SK-N-SH (cell line): ENCODE measurements around the gene TMEM14A. TPM values are rescaled to one million over a fixed set of nuclear protein-coding genes. Genes with fewer than 3 reads are reported as not detected.

Experiments used
- CTCF ChIA-PET: fragments of 300-600, 350-600 bp; formaldehyde crosslinking; extraction: SDS; loops from one replicate; lab custom pipeline; 2021; lab: Yijun Ruan, JAX
- POLR2A ChIA-PET: fragments of 350-600 bp; sonication (Branson Sonifier 250); formaldehyde crosslinking; extraction: SDS; loops from one replicate; lab custom pipeline; 2020; ENCODE audit warnings: antibody characterized with exemption, inconsistent platforms; lab: Yijun Ruan, JAX
- DNase-seq: peaks from one replicate; pipeline ENCODE4 v3.0.0; 2012
- H2AFZ ChIP-seq: fragments of 200-600 bp; sonication (generic); 2 replicates; pipeline ENCODE4 v1.8.1; 2016; ENCODE audit warnings: antibody characterized with exemption, mild to moderate bottlenecking, low read depth
- H3F3A ChIP-seq: fragments of 200-600 bp; sonication (generic); replicated peaks from 2 replicates; pipeline ENCODE3; 2016; ENCODE audit warnings: antibody characterized with exemption, mild to moderate bottlenecking; ENCODE audit not compliant: insufficient read depth
- H3K27ac ChIP-seq, 2 experiments: fragments of 200-500 bp in 1 of 2; fragments of 200-600 bp in 1 of 2; sonication (Bioruptor generic) in 1 of 2; sonication (generic), shearing (Covaris generic) in 1 of 2; 2 replicates each; pipeline versions ENCODE4 v1.5.1 to v1.6.1; 2014 to 2016; ENCODE audit warnings: low read depth in 2 of 2, inconsistent platforms in 1 of 2, low read length in 1 of 2, mild to moderate bottlenecking in 1 of 2, mixed read lengths in 1 of 2
- H3K27me3 ChIP-seq: fragments of 200-600 bp; sonication (generic), shearing (Covaris generic); 2 replicates; pipeline ENCODE4 v1.6.1; 2016; ENCODE audit warnings: mixed run types; ENCODE audit not compliant: insufficient read depth
- H3K36me3 ChIP-seq, 2 experiments: fragments of 200-500 bp in 1 of 2; fragments of 200-600 bp in 1 of 2; sonication (Bioruptor generic) in 1 of 2; sonication (generic) in 1 of 2; replicated peaks in 1 of 2; 2 replicates each; pipeline versions ENCODE3 to v1.5.1; 2014 to 2016; ENCODE audit warnings: low read length in 1 of 2, mild to moderate bottlenecking in 1 of 2; ENCODE audit not compliant: insufficient read depth in 2 of 2, control insufficient read depth in 1 of 2
- H3K4me1 ChIP-seq, 2 experiments: fragments of 200-500 bp in 1 of 2; fragments of 200-600 bp in 1 of 2; sonication (Bioruptor generic) in 1 of 2; sonication (generic), shearing (Covaris generic) in 1 of 2; 2 replicates each; pipeline versions ENCODE4 v1.5.1 to v1.6.1; 2014 to 2016; ENCODE audit warnings: low read depth in 1 of 2, low read length in 1 of 2, mixed run types in 1 of 2; ENCODE audit not compliant: insufficient read depth in 2 of 2, control insufficient read depth in 1 of 2
- H3K4me2 ChIP-seq: fragments of 200-600 bp; sonication (generic), shearing (Covaris generic); 2 replicates; pipeline ENCODE4 v1.6.1; 2017; ENCODE audit warnings: mixed run types
- H3K4me3 ChIP-seq, 2 experiments: fragments of 200-500 bp in 1 of 2; fragments of 200-600 bp in 1 of 2; sonication (Bioruptor generic) in 1 of 2; sonication (generic), shearing (Covaris generic) in 1 of 2; 2 replicates each; pipeline versions ENCODE4 v1.5.1 to v1.8.1; 2014 to 2016; ENCODE audit warnings: low read depth in 2 of 2, inconsistent platforms in 1 of 2, low read length in 1 of 2, mild to moderate bottlenecking in 1 of 2, mixed read lengths in 1 of 2, moderate library complexity in 1 of 2
- H3K79me2 ChIP-seq: fragments of 200-600 bp; sonication (generic); 2 replicates; pipeline ENCODE4 v1.8.1; 2017; ENCODE audit warnings: mild to moderate bottlenecking; ENCODE audit not compliant: insufficient read depth
- H3K9ac ChIP-seq: fragments of 200-600 bp; sonication (generic); 2 replicates; pipeline ENCODE4 v1.6.1; 2017; ENCODE audit warnings: mixed run types
- H3K9me2 ChIP-seq: fragments of 200-600 bp; sonication (generic); 2 replicates; pipeline ENCODE4 v1.6.1; 2017; ENCODE audit warnings: mixed run types
- H3K9me3 ChIP-seq: fragments of 200-600 bp; sonication (generic); 2 replicates; pipeline ENCODE4 v1.6.1; 2017; ENCODE audit warnings: mixed run types, mild to moderate bottlenecking, moderate library complexity
- H4K20me1 ChIP-seq: fragments of 200-600 bp; sonication (generic); 2 replicates; pipeline ENCODE4 v1.6.1; 2017; ENCODE audit warnings: mild to moderate bottlenecking, mixed run types; ENCODE audit not compliant: insufficient read depth
- CHD2 ChIP-seq: fragments of 150-350 bp; IDR thresholded peaks from 2 replicates; pipeline ENCODE4 v1.6.1; 2018; ENCODE audit warnings: low read length; ENCODE audit not compliant: partially characterized antibody
- ELF1 ChIP-seq: IDR thresholded peaks from 2 replicates; pipeline ENCODE4 v1.4.0; 2012
- EP300 ChIP-seq, 2 experiments: IDR thresholded peaks; 2 replicates each; pipeline versions ENCODE4 v1.4.0 to v1.6.1; 2012; ENCODE audit warnings: borderline replicate concordance in 1 of 2, low read depth in 1 of 2, low read length in 1 of 2
- FOXJ3 ChIP-seq: sonication (generic); formaldehyde crosslinking; IDR thresholded peaks from 2 replicates; pipeline ENCODE4 v1.5.1; 2020; ENCODE audit warnings: mild to moderate bottlenecking, missing genetic modification reagents
- JUND ChIP-seq: IDR thresholded peaks from 2 replicates; pipeline ENCODE4 v1.4.0; 2012
- MXI1 ChIP-seq: IDR thresholded peaks from 2 replicates; pipeline ENCODE4 v1.6.1; 2012; ENCODE audit warnings: mild to moderate bottlenecking, low read depth, low read length, improper control_type of control experiment
- NFIC ChIP-seq: IDR thresholded peaks from 2 replicates; pipeline ENCODE4 v1.4.0; 2012; ENCODE audit warnings: borderline replicate concordance
- RCOR1 ChIP-seq: fragments of 150-350 bp; IDR thresholded peaks from 2 replicates; pipeline ENCODE4 v1.6.1; 2017; ENCODE audit warnings: antibody characterized with exemption, low read length
- RFX5 ChIP-seq: IDR thresholded peaks from 2 replicates; pipeline ENCODE4 v1.6.1; 2012; ENCODE audit warnings: mild to moderate bottlenecking, improper control_type of control experiment, low read length
- TAF1 ChIP-seq: IDR thresholded peaks from 2 replicates; pipeline ENCODE4 v1.6.1; 2012; ENCODE audit warnings: low read depth, mild to moderate bottlenecking, low read length, moderate library complexity, borderline replicate concordance
- USF1 ChIP-seq: IDR thresholded peaks from 2 replicates; pipeline ENCODE4 v1.4.0; 2012; ENCODE audit warnings: low read depth, borderline replicate concordance
- USF2 ChIP-seq: fragments of 150-350 bp; IDR thresholded peaks from 2 replicates; pipeline ENCODE4 v1.6.1; 2017; ENCODE audit warnings: antibody characterized with exemption, low read length, low read depth, borderline replicate concordance
- ZBTB33 ChIP-seq: IDR thresholded peaks from 2 replicates; pipeline ENCODE4 v1.4.0; 2012; ENCODE audit warnings: low read depth, borderline replicate concordance
- WGBS: methylation state at CpG from one replicate; pipeline ENCODE4 v1.1.6; 2017; ENCODE audit warnings: low lambda C conversion rate; 5-methylcytosine and 5-hydroxymethylcytosine counted together
- polyA plus RNA-seq, 3 experiments: library from polyadenylated mRNA; depleted of rRNA; stranded (reverse); fragments of >200 nt; gene quantifications; 2 replicates each; pipeline ENCODE4 v1.2.3, GENCODE V29; 2012

Gene TMEM14A
- polyA plus RNA-seq, 1 of the 3 experiments (the other 2 are of a cell fraction), result 42.4 TPM

- no peaks in the 10 kb centered on the region for H3F3A ChIP-seq
- no peaks in the 10 kb centered on the region for H3K4me1 ChIP-seq
- H4K20me1 ChIP-seq, result no peaks in the 10 kb centered on the region
- H3K9me3 ChIP-seq, result no peaks in the 10 kb centered on the region
- no peak overlapping the region for H3K9ac ChIP-seq
- no peaks in the 10 kb centered on the region for H3K79me2 ChIP-seq
- 86% methylated on average over 3 of the region's 4 CpGs for WGBS
- H2AFZ ChIP-seq, result no peak overlapping the region
- no peak overlapping the region for H3K4me3 ChIP-seq
- H3K27me3 ChIP-seq, result no peaks in the 10 kb centered on the region; the same call in 1 of the 2 replicates
- peaks cover 0 to 2% of the 10 kb centered on the region in 2 experiments for H3K36me3 ChIP-seq
- ChIA-PET CTCF (interaction anchor here (0.6 kb wide), 1 partner anchor 11 kb away, joined by 3 read pairs; no protein-coding TSS in a partner anchor), POLR2A (no interaction called here)
- no peaks in the 10 kb centered on the region for H3K9me2 ChIP-seq
- no peak overlapping the region for H3K27ac ChIP-seq
- DNase-seq, result no peak
- no peak overlapping the region for H3K4me2 ChIP-seq
- no peak for TF ChIP-seq JUND
- no peak for TF ChIP-seq EP300 (IDR thresholded peaks at IDR 0.05; ENCODE audit: borderline replicate concordance in 1 of 2, low read depth in 1 of 2, low read length in 1 of 2)
- TF ChIP-seq CHD2, result no peak
- no peak for TF ChIP-seq RCOR1
- TF ChIP-seq USF2, result no peak
- TF ChIP-seq FOXJ3, result no peak
Observed at GRCh38 chr6:52693773-52694172, 22.9 kb downstream of the TMEM14A start.

- TF ChIP-seq TAF1 (no peak), ZBTB33 (no peak), RFX5 (no peak), MXI1 (no peak), NFIC (no peak), USF1 (no peak), ELF1 (no peak), FOXJ3 (no peak)
- H3K79me2 ChIP-seq, result no peaks in the 10 kb centered on the region
- peaks cover 0 to 2% of the 10 kb centered on the region in 2 experiments for H3K36me3 ChIP-seq
- no peak overlapping the region for H3K4me3 ChIP-seq
- no peak for DNase-seq
- WGBS, result 100% methylated on average over 1 of the region's 2 CpGs
- H4K20me1 ChIP-seq, result no peaks in the 10 kb centered on the region
- H3K27ac ChIP-seq, result no peak overlapping the region
- no peaks in the 10 kb centered on the region for H3F3A ChIP-seq
- no peak overlapping the region for H3K9ac ChIP-seq
- no peaks in the 10 kb centered on the region; the same call in 1 of the 2 replicates for H3K27me3 ChIP-seq
- POLR2A ChIA-PET, result no interaction called here
- H3K9me3 ChIP-seq, result no peaks in the 10 kb centered on the region
- no peaks in the 10 kb centered on the region for H3K9me2 ChIP-seq
- CTCF ChIA-PET, result interaction anchor here (0.6 kb wide), 1 partner anchor 12 kb away, joined by 3 read pairs; no protein-coding TSS in a partner anchor
- H3K4me2 ChIP-seq, result no peak overlapping the region
- no peaks in the 10 kb centered on the region for H3K4me1 ChIP-seq
- no peak overlapping the region for H2AFZ ChIP-seq
Observed at GRCh38 chr6:52694404-52694803, 23.5 kb downstream of the TMEM14A start.
